ENCODE results near the gene NTRK2. TPM values are rescaled to one million over a fixed set of nuclear protein-coding genes. Genes with fewer than 3 reads are reported as not detected.

The NTRK2 gene
- total RNA-seq, 1 donor from 2014 or later, result 3.8 TPM

DNA sequence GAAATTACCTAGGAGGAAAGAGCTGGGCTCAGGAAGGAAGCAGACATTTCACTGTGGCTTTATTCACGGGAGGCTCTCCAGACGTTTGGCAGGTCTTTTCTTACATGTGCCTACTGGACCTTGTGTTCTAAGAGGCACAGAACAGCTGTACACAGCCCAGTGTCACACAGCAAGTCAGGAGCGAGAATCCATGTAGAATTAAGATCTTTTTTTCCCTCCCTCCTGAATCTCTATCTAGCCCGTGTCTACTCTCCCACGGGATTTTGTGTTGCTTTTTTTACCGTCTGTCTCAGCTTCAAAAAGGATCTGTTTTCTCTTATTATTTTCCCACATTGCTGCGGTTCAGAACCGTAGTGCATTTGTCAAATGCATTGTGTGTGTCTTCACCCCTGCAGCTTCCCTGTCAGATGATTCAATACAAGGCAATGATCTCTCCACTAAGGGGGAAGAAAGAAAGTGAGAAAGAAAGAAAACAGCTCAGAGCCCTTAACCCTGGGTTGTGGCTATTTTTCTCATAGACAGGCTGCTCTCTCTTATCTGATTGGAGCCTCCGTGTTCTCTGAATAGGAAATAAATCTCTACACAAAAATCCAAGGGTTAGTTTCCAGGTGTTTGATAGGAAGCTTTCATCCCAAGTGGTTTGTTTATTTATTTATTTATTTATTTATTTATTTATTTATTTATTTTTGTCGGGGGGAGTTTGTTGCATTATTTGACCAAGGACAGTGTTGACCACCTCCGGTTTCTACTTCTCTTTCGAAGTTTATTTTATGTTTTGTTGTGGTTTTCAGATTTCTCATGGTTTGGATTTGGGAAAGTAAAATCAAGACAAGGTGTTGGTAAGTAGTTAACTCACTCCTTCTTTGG, 191.0 kb downstream of the NTRK2 start:
- H3K27ac ChIP-seq (replicated peaks), result peak overlapping the region; percentile 24

DNA sequence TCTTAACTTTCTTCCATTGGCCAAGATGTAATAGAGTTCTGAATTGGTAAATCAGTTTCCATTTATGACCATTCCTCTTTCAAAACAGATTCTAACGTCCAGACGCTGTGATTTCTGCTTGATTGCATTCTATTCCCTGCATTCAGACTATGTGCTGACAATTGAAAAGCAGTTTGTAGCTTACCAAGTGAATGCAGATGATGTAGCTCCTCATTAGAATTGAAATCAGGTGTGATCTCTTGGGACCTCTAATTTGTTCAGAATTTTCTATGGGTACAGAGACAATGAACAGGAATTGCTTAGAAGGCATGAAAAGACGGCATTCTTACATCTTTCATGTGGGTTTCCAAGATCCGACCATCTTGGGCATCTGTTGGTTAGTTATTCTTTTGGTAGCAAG, 191.9 kb downstream of the NTRK2 start:
- intact Hi-C loops (cut with micrococcal nuclease), result no loop called here
- H3K4me1 ChIP-seq, result peaks cover 49% of the 10 kb centered on the region
- no peak overlapping the region for H3K27ac ChIP-seq (replicated peaks)
- TF ChIP-seq, protein P1, sequence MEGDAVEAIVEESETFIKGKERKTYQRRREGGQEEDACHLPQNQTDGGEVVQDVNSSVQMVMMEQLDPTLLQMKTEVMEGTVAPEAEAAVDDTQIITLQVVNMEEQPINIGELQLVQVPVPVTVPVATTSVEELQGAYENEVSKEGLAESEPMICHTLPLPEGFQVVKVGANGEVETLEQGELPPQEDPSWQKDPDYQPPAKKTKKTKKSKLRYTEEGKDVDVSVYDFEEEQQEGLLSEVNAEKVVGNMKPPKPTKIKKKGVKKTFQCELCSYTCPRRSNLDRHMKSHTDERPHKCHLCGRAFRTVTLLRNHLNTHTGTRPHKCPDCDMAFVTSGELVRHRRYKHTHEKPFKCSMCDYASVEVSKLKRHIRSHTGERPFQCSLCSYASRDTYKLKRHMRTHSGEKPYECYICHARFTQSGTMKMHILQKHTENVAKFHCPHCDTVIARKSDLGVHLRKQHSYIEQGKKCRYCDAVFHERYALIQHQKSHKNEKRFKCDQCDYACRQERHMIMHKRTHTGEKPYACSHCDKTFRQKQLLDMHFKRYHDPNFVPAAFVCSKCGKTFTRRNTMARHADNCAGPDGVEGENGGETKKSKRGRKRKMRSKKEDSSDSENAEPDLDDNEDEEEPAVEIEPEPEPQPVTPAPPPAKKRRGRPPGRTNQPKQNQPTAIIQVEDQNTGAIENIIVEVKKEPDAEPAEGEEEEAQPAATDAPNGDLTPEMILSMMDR (IDR thresholded peaks at IDR 0.05; ENCODE audit: borderline replicate concordance), result no peak
- H3K9me3 ChIP-seq (replicated peaks), result peaks cover 6% of the 10 kb centered on the region
- no peaks in the 10 kb centered on the region for H3K27me3 ChIP-seq (ENCODE audit: low read depth)
- H3K4me3 ChIP-seq, result no peak overlapping the region
- no peaks in the 10 kb centered on the region for H3K36me3 ChIP-seq
- DNase-seq, result no peak

More for the DNA sequence above, 191.0 kb downstream of the NTRK2 start:
- no peak for DNase-seq
- Histone ChIP-seq H3K27me3 (ENCODE audit: low read depth) (no peaks in the 10 kb centered on the region), H3K36me3 (no peaks in the 10 kb centered on the region), H3K4me1 (peaks cover 43% of the 10 kb centered on the region), H3K9me3 (replicated peaks) (peaks cover 6% of the 10 kb centered on the region), H3K4me3 (no peak overlapping the region)
- intact Hi-C loops (cut with micrococcal nuclease), result no loop called here
- TF ChIP-seq, protein P1 (IDR thresholded peaks at IDR 0.05; ENCODE audit: borderline replicate concordance), result no peak

DNA sequence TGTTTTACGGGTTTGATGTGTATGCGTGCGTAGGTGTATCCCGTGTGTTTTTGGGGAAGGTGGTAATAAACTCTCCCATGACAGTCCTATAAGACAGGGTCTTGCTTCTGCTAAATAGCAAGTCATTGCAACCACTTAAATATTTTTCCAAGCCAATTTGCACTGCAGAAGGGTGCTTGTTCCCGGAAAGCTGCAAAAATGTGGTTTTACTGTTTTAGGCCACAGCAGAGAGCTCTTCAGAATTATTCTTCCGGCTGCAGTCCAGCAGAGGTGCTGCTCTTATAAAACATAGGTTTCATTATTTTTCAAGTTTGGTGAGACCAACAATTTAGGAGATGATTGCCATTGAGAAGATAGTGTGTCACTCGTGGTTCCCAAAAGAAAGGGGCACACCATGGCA, 192.8 kb downstream of the NTRK2 start:
- Histone ChIP-seq H3K27me3 (ENCODE audit: low read depth) (no peaks in the 10 kb centered on the region), H3K4me1 (peaks cover 57% of the 10 kb centered on the region), H3K4me3 (no peak overlapping the region), H3K9me3 (replicated peaks) (peaks cover 6% of the 10 kb centered on the region), H3K36me3 (no peaks in the 10 kb centered on the region), H3K27ac (replicated peaks) (peak overlapping the region; percentile 28)
- TF ChIP-seq, protein P1 (IDR thresholded peaks at IDR 0.05; ENCODE audit: borderline replicate concordance), result no peak
- intact Hi-C loops (cut with micrococcal nuclease), result no loop called here
- no peak for DNase-seq

DNA sequence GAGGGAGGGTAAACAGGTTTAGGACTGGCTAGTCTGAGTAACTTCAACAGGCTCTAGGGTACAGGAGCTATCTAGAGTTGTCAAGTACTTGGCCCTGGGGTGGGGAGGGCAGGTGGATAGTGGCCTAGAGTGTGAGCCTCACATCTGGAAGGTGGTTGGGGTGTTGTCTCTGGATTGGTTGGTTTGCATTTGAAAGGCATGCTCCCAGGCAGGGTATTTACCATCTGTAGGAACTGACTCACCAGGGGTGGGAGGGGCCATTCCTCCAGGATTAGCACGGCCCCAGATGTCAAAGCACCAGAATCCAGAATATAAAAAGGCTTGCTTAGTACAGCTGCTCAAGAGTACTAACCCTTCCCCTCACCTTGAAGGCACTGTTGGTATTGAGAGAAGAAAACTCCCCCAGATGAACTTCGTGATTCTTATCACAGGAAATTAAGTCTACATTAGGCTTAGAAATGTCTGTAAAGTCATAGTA, 193.3 kb downstream of the NTRK2 start:
- Histone ChIP-seq H3K4me1 (peaks cover 58% of the 10 kb centered on the region), H3K27ac (replicated peaks) (peak overlapping the region; percentile 28), H3K4me3 (no peak overlapping the region), H3K9me3 (replicated peaks) (peaks cover 6% of the 10 kb centered on the region), H3K27me3 (ENCODE audit: low read depth) (no peaks in the 10 kb centered on the region), H3K36me3 (no peaks in the 10 kb centered on the region)
- intact Hi-C loops (cut with micrococcal nuclease), result no loop called here
- peak; percentile 28 for DNase-seq
- TF ChIP-seq, protein P1 (IDR thresholded peaks at IDR 0.05; ENCODE audit: borderline replicate concordance), result no peak

DNA sequence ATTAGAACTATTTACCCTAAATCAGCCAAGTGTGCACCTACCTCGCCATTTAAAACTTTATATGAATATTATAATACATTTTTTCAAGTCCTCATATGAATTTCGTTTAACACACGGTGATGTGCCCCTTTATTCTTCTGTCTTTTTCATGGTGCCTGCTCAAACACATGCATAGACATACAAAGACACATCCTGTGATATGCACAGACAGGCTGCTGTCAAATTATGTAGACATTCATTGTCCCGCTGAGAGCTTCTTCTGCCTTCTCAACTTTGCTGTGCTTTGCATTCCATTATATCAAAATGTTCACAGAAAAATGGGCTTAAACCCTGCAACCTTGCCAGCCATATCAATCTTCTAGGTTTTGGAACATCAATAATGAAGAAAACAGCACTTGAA, 193.8 kb downstream of the NTRK2 start:
- no peak for DNase-seq

More for the DNA sequence above, 193.8 kb downstream of the NTRK2 start:
- H3K9me3 ChIP-seq (replicated peaks), result peaks cover 6% of the 10 kb centered on the region
- H3K4me1 ChIP-seq, result peaks cover 53% of the 10 kb centered on the region
- H3K27ac ChIP-seq (replicated peaks), result no peak overlapping the region
- intact Hi-C loops (cut with micrococcal nuclease), result no loop called here
- H3K4me3 ChIP-seq, result no peak overlapping the region
- TF ChIP-seq, protein P1 (IDR thresholded peaks at IDR 0.05; ENCODE audit: borderline replicate concordance), result no peak
- H3K36me3 ChIP-seq, result no peaks in the 10 kb centered on the region
- no peaks in the 10 kb centered on the region for H3K27me3 ChIP-seq (ENCODE audit: low read depth)

Measured in left ventricle myocardium inferior (tissue), 1 donor.